Measurements from ENCODE around the gene THBS3.
A peak's percentile ranks its signal among the peaks of the same experiment; 100 is the strongest.

DNA sequence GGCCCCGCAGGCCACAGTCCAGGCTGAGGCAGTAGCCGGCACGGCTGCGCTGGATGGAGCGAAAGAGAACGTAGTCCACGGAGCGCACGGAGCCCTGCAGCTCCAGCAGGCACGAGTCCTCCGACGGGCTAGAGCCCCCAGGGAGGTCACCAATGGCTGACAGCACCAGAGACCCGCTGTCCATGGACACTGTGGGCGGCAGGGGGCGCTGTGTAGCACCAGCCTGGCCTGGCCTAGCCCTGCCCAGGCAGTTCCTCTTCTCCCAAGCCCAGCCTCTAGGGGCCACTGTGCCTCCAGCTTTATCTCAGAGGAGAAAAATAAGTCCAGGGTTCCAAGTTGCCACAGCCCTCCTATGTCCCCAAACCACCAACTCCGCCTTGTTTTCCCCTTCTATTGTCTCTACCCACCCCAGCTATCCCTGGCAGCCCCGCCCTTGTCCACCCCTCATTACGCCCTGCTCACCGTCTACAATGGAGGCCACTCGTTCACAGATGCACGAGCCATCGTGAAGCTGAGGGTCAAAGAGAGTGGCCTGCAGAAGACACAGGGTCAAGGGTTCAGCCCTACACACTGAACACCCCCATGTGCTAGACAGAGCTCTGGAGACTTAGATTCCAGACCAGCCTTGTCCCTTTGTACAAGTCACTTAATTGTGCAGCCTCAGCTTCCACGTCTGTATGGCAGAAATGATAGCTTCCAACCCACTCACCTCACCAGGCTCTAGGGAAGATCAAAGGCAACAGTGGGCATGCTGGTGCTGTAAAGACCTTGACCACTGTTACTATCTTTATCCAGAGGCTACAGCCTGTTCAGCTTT lies 43.1 kb upstream of the THBS3 start:
- TF ChIP-seq, protein P1, sequence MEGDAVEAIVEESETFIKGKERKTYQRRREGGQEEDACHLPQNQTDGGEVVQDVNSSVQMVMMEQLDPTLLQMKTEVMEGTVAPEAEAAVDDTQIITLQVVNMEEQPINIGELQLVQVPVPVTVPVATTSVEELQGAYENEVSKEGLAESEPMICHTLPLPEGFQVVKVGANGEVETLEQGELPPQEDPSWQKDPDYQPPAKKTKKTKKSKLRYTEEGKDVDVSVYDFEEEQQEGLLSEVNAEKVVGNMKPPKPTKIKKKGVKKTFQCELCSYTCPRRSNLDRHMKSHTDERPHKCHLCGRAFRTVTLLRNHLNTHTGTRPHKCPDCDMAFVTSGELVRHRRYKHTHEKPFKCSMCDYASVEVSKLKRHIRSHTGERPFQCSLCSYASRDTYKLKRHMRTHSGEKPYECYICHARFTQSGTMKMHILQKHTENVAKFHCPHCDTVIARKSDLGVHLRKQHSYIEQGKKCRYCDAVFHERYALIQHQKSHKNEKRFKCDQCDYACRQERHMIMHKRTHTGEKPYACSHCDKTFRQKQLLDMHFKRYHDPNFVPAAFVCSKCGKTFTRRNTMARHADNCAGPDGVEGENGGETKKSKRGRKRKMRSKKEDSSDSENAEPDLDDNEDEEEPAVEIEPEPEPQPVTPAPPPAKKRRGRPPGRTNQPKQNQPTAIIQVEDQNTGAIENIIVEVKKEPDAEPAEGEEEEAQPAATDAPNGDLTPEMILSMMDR (IDR thresholded peaks at IDR 0.05; ENCODE audit: poor library complexity): peak; percentile 99
- no peak for TF ChIP-seq EZH2 (IDR thresholded peaks at IDR 0.05; ENCODE audit: borderline replicate concordance)
